Measurements from ENCODE around the gene TIGD2. TPM values are rescaled to one million over a fixed set of nuclear protein-coding genes. Genes with fewer than 3 reads are reported as not detected.

TIGD2 gene
- total and polyA plus RNA-seq, 2 of the 13 experiments (the other 11 are each of a cell fraction or from before 2014, with no cell fraction given) = 3.1 to 15.5 TPM

DNA sequence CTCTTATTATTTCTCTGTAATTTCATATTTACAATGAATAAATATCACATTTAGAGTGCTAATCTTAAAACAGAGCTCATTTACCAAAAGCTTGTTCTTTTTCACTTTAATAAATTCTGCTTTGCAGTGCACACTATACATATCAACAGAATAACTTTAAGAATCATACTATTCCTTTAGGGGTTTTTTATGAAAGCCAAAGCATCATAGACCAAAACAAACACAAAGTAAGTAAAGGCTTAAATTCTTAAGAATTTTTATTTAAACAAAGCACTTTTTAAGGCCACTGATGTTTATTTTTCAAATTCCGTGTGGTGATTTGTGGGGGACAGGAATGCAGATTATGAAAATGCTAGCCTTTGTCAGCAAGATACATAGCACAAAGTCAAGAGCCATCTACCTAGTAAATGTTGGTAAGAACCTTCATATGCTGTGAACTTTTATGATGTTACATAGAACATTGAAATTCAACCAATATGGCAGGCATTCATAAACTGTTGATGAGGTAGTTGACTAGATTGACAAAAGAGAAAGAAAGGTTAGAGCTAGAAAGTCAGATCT lies 17.8 kb downstream of the TIGD2 start (continued):
- TF ChIP-seq TBP (CRISPR knock-in tag; IDR thresholded peaks at IDR 0.05) (no peak), FOSL1 (CRISPR knock-in tag; IDR thresholded peaks at IDR 0.05; ENCODE audit: borderline replicate concordance) (no peak), ZNF331 (CRISPR knock-in tag; IDR thresholded peaks at IDR 0.05) (no peak), DMTF1 (CRISPR knock-in tag; IDR thresholded peaks at IDR 0.05) (no peak)

DNA sequence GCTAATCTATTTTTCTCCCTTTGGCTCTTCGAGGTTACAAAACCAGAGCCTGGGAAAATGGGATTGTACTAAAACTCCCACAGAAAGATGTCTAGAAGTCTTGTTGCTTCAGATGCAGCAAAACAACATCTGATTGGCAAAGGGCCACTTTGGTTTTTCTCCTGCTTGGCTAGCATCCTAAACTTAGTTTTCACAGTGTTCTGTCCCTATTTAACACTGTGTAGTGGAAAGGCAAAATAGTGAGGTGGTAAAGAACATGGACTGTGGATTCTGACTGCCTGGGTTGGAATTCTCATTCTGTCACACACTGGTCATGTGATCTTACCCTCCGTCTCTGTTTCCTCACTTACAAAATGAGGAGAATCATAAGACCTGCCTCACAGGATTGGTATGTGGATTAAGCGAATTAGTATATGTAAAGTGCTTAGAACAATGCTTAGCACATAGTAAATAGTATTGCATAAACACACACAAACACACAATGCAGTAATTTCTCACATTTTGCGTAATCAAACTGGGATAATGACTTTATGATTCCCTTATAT lies 23.5 kb downstream of the TIGD2 start:
- no peak for TF ChIP-seq ZNF598 (CRISPR knock-in tag; IDR thresholded peaks at IDR 0.05; ENCODE audit: borderline replicate concordance)
- TF ChIP-seq NR2F6 (IDR thresholded peaks at IDR 0.05) = no peak
- TF ChIP-seq NR2F6 (CRISPR knock-in tag; IDR thresholded peaks at IDR 0.05) = no peak
- no peak for TF ChIP-seq CBFB (CRISPR knock-in tag; IDR thresholded peaks at IDR 0.05)
- TF ChIP-seq ZZZ3 (CRISPR knock-in tag; IDR thresholded peaks at IDR 0.05; ENCODE audit: borderline replicate concordance) = no peak
- no peak for TF ChIP-seq NKX3-1 (CRISPR knock-in tag; IDR thresholded peaks at IDR 0.05)
- TF ChIP-seq ZFP90 (CRISPR knock-in tag; IDR thresholded peaks at IDR 0.05; ENCODE audit: borderline replicate concordance) = no peak
- no peak for TF ChIP-seq SMAD9 (CRISPR knock-in tag; IDR thresholded peaks at IDR 0.05)
- TF ChIP-seq ZNF7 (CRISPR knock-in tag; IDR thresholded peaks at IDR 0.05) = no peak
- no peak for TF ChIP-seq POLR2A (IDR thresholded peaks at IDR 0.05; ENCODE audit: insufficient read depth in 1 of 2, low read depth in 2 of 2, low read length in 2 of 2)
- no peak for TF ChIP-seq CREB1 (IDR thresholded peaks at IDR 0.05)
- TF ChIP-seq CREB1 (CRISPR knock-in tag; IDR thresholded peaks at IDR 0.05) = no peak
- TF ChIP-seq JUNB (CRISPR knock-in tag; IDR thresholded peaks at IDR 0.05; ENCODE audit: borderline replicate concordance) = no peak
- TF ChIP-seq ZNF800 (CRISPR knock-in tag; IDR thresholded peaks at IDR 0.05) = no peak
- TF ChIP-seq KDM4B (CRISPR knock-in tag; IDR thresholded peaks at IDR 0.05) = no peak
- FAIRE-seq (no peak), ATAC-seq (no peak), DNase-seq (ENCODE audit: low spot score) (no peak)
- Histone ChIP-seq H2AFZ (ENCODE audit: low read length) (no peak overlapping the region), H4K20me1 (ENCODE audit: insufficient read depth, low read length) (no peaks in the 10 kb centered on the region), H3K4me1 (ENCODE audit: insufficient read depth, low read length) (peaks cover 3% of the 10 kb centered on the region), H3K27ac (ENCODE audit: extremely low read length, insufficient read depth, low read length) (no peak overlapping the region), H3K36me3 (replicated peaks in 1 of 2; ENCODE audit: control insufficient read depth in 1 of 2, insufficient read depth in 2 of 2, low read length in 2 of 2) (no peaks in the 10 kb centered on the region), H3K9ac (ENCODE audit: insufficient read depth, low read depth, low read length) (no peak overlapping the region), H3K79me2 (ENCODE audit: insufficient read depth, low read length) (no peaks in the 10 kb centered on the region), H3K4me3 (replicated peaks in 1 of 3; ENCODE audit: insufficient read depth in 1 of 3, low read depth in 2 of 3, low read length in 3 of 3) (no peak overlapping the region), H3K27me3 (ENCODE audit: control insufficient read depth in 1 of 2, insufficient read depth in 2 of 2, low read length in 2 of 2) (0 out of 5 replicates have a peak, but pooled peaks cover 0 to 3% of the 10 kb centered on the region in 2 experiments), H3K4me2 (ENCODE audit: low read depth, low read length) (no peak overlapping the region), H3K9me3 (ENCODE audit: low read length) (no peaks in the 10 kb centered on the region)
- POLR2A ChIA-PET = no interaction called here
- WGBS (ENCODE audit: low lambda C conversion rate) = 49% methylated on average over 4 of the region's 4 CpGs
- in situ Hi-C loops (cut with HindIII; ENCODE audit: extremely low pct_ligation_motif_present, low pct_unique_long_range_greater_than_20kb) = no loop called here
- CTCF ChIA-PET (ENCODE audit: low intra/inter-chr PET ratio, low total read pairs) = no interaction called here
- no TSS peak for BruUV-seq (replicated peaks)
- intact Hi-C loops (cut with micrococcal nuclease; ENCODE audit: unreplicated experiment) = no loop called here

All from HepG2 (cell line).